ENCODE measurements around the gene ZSCAN32. TPM values are rescaled to one million over a fixed set of nuclear protein-coding genes. Genes with fewer than 3 reads are reported as not detected.

Gene ZSCAN32
- total and polyA plus RNA-seq, 12 donors, result 10.6 to 20.1 (median 14.1) TPM

- no peak for DNase-seq
- Histone ChIP-seq H3K36me3 (replicated peaks in 1 of 2) (peaks cover 0 to 21% of the 10 kb centered on the region in 2 donors), H3K4me3 (no peak overlapping the region), H3K27me3 (no peaks in the 10 kb centered on the region), H3K9me3 (replicated peaks in 1 of 3) (peaks cover 0 to 39% (median 2%) of the 10 kb centered on the region in 3 donors), H3K4me1 (replicated peaks in 1 of 2) (no peaks in the 10 kb centered on the region), H3K27ac (no peak overlapping the region)
- WGBS, 4 donors, result 95 to 98% (median 97%) methylated on average over 6 of the region's 6 CpGs
- TF ChIP-seq CTCF (IDR thresholded peaks at IDR 0.05) (no peak), POLR2A (IDR thresholded peaks at IDR 0.05) (no peak)
- intact Hi-C loops (cut with DNase I), result no loop called here
These were observed 12.5 kb downstream of the ZSCAN32 start for GRCh38 chr16:3388325-3388724.

- peak overlapping the region in 1 of 4 donors; percentile 26 for H3K4me3 ChIP-seq
- H3K9me3 ChIP-seq (replicated peaks in 1 of 3), result peaks cover 5 to 70% (median 21%) of the 10 kb centered on the region in 3 donors
- no peaks in the 10 kb centered on the region for H3K4me1 ChIP-seq (replicated peaks in 1 of 2)
- TF ChIP-seq CTCF (IDR thresholded peaks at IDR 0.05) (no peak), POLR2A (IDR thresholded peaks at IDR 0.05) (no peak)
- no peaks in the 10 kb centered on the region for H3K27me3 ChIP-seq
- H3K27ac ChIP-seq, result no peak overlapping the region
- DNase-seq, result no peak
- intact Hi-C loops (cut with DNase I), result no loop called here
- WGBS, 4 donors, result 93 to 98% (median 97%) methylated on average over 3 to 10 of the region's 10 CpGs
- peaks cover 0 to 19% of the 10 kb centered on the region in 2 donors for H3K36me3 ChIP-seq (replicated peaks in 1 of 2)
These were observed 17.8 kb downstream of the ZSCAN32 start for GRCh38 chr16:3383045-3383448.

- Histone ChIP-seq H3K27me3 (no peaks in the 10 kb centered on the region), H3K4me3 (no peak overlapping the region), H3K9me3 (replicated peaks in 1 of 3) (peaks cover 5 to 51% (median 15%) of the 10 kb centered on the region in 3 donors), H3K36me3 (replicated peaks in 1 of 2) (peaks cover 0 to 5% of the 10 kb centered on the region in 2 donors), H3K27ac (no peak overlapping the region), H3K4me1 (replicated peaks in 1 of 2) (no peaks in the 10 kb centered on the region)
- no peak for DNase-seq
- no peak for TF ChIP-seq CTCF (IDR thresholded peaks at IDR 0.05)
- TF ChIP-seq POLR2A (IDR thresholded peaks at IDR 0.05), result no peak
- intact Hi-C loops (cut with DNase I), result no loop called here
These were observed 22.9 kb downstream of the ZSCAN32 start for GRCh38 chr16:3377917-3378316.

- Histone ChIP-seq H3K4me1 (replicated peaks in 1 of 2) (no peaks in the 10 kb centered on the region), H3K4me3 (no peak overlapping the region), H3K36me3 (replicated peaks in 1 of 2) (no peaks in the 10 kb centered on the region), H3K9me3 (replicated peaks in 1 of 3) (peaks cover 0 to 29% (median 0%) of the 10 kb centered on the region in 3 donors), H3K27ac (no peak overlapping the region), H3K27me3 (no peaks in the 10 kb centered on the region)
- TF ChIP-seq POLR2A (IDR thresholded peaks at IDR 0.05), result no peak
- no peak for TF ChIP-seq CTCF (IDR thresholded peaks at IDR 0.05)
- no peak for DNase-seq
- intact Hi-C loops (cut with DNase I), result no loop called here
- whole genome bisulfite sequencing, 4 donors, result 89 to 95% (median 92%) methylated on average over 5 of the region's 5 CpGs
These were observed 25.1 kb downstream of the ZSCAN32 start for GRCh38 chr16:3375680-3376079.

All from adrenal gland (tissue), 12 donors.